Testis (tissue), 3 donors: ENCODE measurements around the gene TNFSF4. TPM values are rescaled to one million over a fixed set of nuclear protein-coding genes. Genes with fewer than 3 reads are reported as not detected.
A peak's percentile ranks its signal among the peaks of the same experiment; 100 is the strongest.

ENCODE experiments used
- DNase-seq: peaks from one replicate; pipeline ENCODE4 v3.0.0-alpha.2; 2019
- H3K27ac ChIP-seq, 2 donors: fragments of 200-600 bp; sonication (generic); one replicate each; pipeline ENCODE4 v1.5.1; 2019
- H3K27me3 ChIP-seq: fragments of 200-600 bp; sonication (generic); one replicate; pipeline ENCODE4 v1.5.1; 2019
- H3K36me3 ChIP-seq: fragments of 200-600 bp; sonication (generic); one replicate; pipeline ENCODE4 v1.5.1; 2017; ENCODE audit warnings: low read depth; ENCODE audit errors: missing control alignments
- H3K4me1 ChIP-seq: fragments of 200-600 bp; sonication (generic); one replicate; pipeline ENCODE4 v1.5.1; 2019
- H3K4me3 ChIP-seq, 2 donors: fragments of 200-600 bp; sonication (generic); one replicate each; pipeline ENCODE4 v1.5.1; 2017 to 2019
- H3K9me3 ChIP-seq: fragments of 200-600 bp; sonication (generic); one replicate; pipeline ENCODE4 v1.5.1; 2017
- POLR2A ChIP-seq: fragments of 450-650 bp; IDR thresholded peaks from one replicate; pipeline ENCODE4 v1.6.1; 2017; ENCODE audit warnings: antibody characterized with exemption, mild to moderate bottlenecking, moderate library complexity
- WGBS, 2 donors: methylation state at CpG; one replicate each; pipeline ENCODE4 v1.1.5; 2018; 5-methylcytosine and 5-hydroxymethylcytosine counted together
- intact Hi-C: fragments of 100-400 bp; cut with DNase I; formaldehyde crosslinking; loops from one replicate; pipeline ENCODE4 v1.15.1; 2023; ENCODE audit warnings: low total_unique reads
- polyA plus RNA-seq: library from polyadenylated mRNA; stranded (reverse); fragments of 350-450 nt; fragmentation: Illumina TruSeq; extraction: RNeasy Lipid Tissue Mini Kit (QIAGEN cat#74804); gene quantifications from one replicate; pipeline ENCODE4 v1.2.3, GENCODE V29; 2014; ENCODE audit warnings: low read depth, low replicate concordance; ENCODE audit not compliant: insufficient read depth
- total RNA-seq, 2 donors: library from RNA; depleted of rRNA; stranded (reverse); fragments of >200 nt; gene quantifications; one replicate each; pipeline ENCODE4 v1.2.3, GENCODE V29; 2016
- TF ChIP-seq, protein P1 (sequence below), 3 experiments: fragments of 450-650 bp in 2 of 3; fragments of 200-600 bp in 1 of 3; sonication (generic) in 1 of 3; IDR thresholded peaks; one replicate each; pipeline ENCODE4 v1.5.1; 2016 to 2019; ENCODE audit warnings: antibody characterized with exemption in 3 of 3, mild to moderate bottlenecking in 2 of 3, moderate library complexity in 1 of 3

TNFSF4 gene
- total and polyA plus RNA-seq, 3 donors from 2014 or later: 11.2 to 17.6 (median 11.5) TPM

DNA sequence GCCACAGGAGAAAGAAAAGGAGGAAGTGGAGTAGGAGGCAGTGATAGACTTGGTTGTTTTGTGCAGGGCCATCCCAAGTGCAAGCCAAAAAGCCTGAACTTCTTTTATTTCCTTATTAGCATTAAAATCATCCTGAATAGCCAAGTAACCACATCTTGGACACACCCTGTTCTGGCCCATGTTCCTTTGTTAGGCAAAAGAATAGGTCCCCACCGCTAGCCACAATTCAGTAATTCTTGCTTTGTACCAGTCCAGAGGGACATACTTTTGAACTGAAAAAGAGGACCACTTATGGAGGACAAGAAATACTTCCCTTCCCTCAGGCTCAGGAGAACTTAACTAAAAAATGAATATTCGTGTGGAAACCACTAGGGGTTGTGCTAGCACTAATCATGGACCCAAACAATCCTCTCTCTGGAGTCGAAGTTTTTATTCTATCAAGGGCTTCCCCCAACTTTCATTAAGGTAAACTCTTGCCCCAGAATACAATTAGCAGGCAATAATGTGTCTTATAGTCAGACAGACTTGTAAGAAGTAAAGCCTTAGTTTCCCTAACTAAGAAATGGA, 19.4 kb downstream of the TNFSF4 start:
- WGBS, 2 donors: 89 to 92% methylated on average over 3 of the region's 3 CpGs
- Histone ChIP-seq H3K4me1 (peaks cover 16% of the 10 kb centered on the region), H3K27me3 (no peaks in the 10 kb centered on the region), H3K36me3 (no peaks in the 10 kb centered on the region), H3K27ac (no peak overlapping the region), H3K4me3 (no peak overlapping the region), H3K9me3 (no peaks in the 10 kb centered on the region)
- TF ChIP-seq, protein P1, sequence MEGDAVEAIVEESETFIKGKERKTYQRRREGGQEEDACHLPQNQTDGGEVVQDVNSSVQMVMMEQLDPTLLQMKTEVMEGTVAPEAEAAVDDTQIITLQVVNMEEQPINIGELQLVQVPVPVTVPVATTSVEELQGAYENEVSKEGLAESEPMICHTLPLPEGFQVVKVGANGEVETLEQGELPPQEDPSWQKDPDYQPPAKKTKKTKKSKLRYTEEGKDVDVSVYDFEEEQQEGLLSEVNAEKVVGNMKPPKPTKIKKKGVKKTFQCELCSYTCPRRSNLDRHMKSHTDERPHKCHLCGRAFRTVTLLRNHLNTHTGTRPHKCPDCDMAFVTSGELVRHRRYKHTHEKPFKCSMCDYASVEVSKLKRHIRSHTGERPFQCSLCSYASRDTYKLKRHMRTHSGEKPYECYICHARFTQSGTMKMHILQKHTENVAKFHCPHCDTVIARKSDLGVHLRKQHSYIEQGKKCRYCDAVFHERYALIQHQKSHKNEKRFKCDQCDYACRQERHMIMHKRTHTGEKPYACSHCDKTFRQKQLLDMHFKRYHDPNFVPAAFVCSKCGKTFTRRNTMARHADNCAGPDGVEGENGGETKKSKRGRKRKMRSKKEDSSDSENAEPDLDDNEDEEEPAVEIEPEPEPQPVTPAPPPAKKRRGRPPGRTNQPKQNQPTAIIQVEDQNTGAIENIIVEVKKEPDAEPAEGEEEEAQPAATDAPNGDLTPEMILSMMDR (IDR thresholded peaks at IDR 0.05): no peak
- TF ChIP-seq POLR2A: no peak
- intact Hi-C loops: no loop called here
- no peak for DNase-seq

DNA sequence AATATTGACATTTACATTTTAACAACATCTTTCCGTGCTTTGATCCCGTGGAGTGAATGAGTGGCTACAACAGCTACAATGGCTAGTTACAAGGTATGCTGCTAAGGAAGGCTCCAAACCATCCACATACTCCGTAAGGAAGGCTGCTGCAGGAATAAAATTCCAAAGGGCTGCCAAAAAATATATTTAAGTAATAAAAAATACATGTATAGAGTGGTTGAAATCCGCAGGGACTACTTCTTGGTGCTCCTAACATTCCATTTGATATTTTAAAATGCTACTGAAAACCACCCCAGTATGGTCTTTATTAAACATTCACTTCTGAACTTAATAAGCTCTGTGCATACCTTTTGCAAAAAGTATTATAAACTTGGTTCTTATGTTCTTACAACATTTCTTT, 25.3 kb downstream of the TNFSF4 start:
- no peak for DNase-seq
- no peaks in the 10 kb centered on the region for H3K27me3 ChIP-seq
- no peaks in the 10 kb centered on the region for H3K9me3 ChIP-seq
- 68 to 95% methylated on average over 4 of the region's 4 CpGs for WGBS, 2 donors
- H3K4me1 ChIP-seq: no peaks in the 10 kb centered on the region
- no peak overlapping the region for H3K27ac ChIP-seq
- no peak for TF ChIP-seq POLR2A
- TF ChIP-seq, protein P1 (IDR thresholded peaks at IDR 0.05): no peak
- H3K36me3 ChIP-seq: no peaks in the 10 kb centered on the region
- no peak overlapping the region for H3K4me3 ChIP-seq
- intact Hi-C loops: no loop called here

DNA sequence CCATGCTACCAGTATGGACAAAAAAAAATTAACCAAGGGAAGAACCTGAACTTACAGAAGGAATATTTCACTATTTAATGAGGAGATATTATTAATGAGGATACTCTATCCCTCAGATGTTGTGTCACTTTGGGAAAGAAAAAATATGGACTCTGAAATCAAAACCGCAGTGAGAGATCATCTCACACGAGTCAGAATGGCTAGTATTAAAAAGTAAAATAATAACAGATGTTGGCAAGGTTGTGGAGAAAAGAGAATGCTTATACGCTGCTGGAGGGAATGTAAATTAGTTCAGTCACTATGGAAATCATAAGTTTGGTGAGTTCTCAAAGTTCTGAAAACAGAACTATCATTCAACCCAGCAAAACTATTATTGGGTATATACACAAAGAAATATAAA, 30.9 kb downstream of the TNFSF4 start:
- intact Hi-C loops: no loop called here
- Histone ChIP-seq H3K4me1 (no peaks in the 10 kb centered on the region), H3K27me3 (no peaks in the 10 kb centered on the region), H3K4me3 (no peak overlapping the region), H3K36me3 (no peaks in the 10 kb centered on the region), H3K27ac (no peak overlapping the region), H3K9me3 (no peaks in the 10 kb centered on the region)
- TF ChIP-seq POLR2A: no peak
- TF ChIP-seq, protein P1 (IDR thresholded peaks at IDR 0.05): no peak
- 89 to 94% methylated on average over 3 of the region's 3 CpGs for WGBS, 2 donors
- DNase-seq: no peak

DNA sequence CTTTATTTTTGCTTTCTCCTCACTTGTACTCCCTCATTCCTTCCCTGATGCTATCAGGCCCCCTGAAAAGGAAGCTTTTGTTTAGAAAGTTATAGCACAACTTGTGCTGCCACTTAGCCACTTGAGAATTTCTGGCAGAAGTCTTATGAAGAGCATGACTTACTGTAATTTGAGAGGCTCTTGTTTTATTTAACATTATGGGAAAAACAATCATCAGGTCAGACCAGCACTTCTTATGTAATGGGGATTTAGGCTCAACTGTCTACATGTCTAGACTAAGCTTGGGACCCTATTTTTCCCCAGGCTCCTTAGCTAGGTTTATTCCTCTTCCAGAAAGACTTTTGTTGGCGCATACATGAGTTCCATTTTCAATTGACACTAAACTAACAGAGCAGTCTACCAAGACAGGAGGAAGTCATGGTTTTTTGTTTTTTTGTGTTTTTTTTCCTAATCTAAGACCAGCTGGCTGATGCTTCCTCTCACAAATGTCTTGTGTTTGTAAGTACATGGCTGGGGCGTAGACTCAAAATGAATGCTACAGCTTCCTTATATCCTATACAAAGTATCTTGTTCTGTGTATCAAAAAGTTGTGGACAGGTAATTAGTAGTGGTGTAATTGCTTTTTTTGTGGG, 31.5 kb downstream of the TNFSF4 start:
- Histone ChIP-seq H3K27ac (no peak overlapping the region), H3K27me3 (no peaks in the 10 kb centered on the region), H3K4me1 (no peaks in the 10 kb centered on the region), H3K9me3 (no peaks in the 10 kb centered on the region), H3K4me3 (no peak overlapping the region), H3K36me3 (no peaks in the 10 kb centered on the region)
- TF ChIP-seq, protein P1 (IDR thresholded peaks at IDR 0.05): no peak
- TF ChIP-seq POLR2A: no peak
- WGBS, 2 donors: 84 to 95% methylated on average over 2 of the region's 2 CpGs
- intact Hi-C loops: no loop called here
- DNase-seq: peak; percentile 17

DNA sequence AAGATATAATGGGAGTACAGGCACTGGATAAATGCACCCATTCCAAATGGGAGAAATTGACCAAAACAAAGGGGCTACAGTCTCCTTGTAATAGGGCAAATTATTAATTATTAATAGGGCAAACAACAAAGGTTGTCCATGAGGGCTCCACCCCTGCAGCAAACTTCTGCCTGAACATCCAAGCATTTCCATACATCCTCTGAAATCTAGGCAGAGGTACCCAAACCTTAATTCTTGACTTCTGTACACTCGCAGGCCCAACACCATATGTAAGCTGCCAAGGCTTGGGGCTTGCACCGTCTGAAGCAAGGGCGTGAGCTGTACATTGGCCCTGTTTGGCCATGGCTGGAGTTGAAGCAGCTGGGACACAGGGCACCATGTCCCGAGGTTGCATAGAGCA, 33.7 kb downstream of the TNFSF4 start:
- no peak for TF ChIP-seq POLR2A
- TF ChIP-seq, protein P1 (IDR thresholded peaks at IDR 0.05): no peak
- no peak for DNase-seq
- H3K9me3 ChIP-seq: no peaks in the 10 kb centered on the region
- intact Hi-C loops: no loop called here
- H3K36me3 ChIP-seq: no peaks in the 10 kb centered on the region
- no peak overlapping the region for H3K4me3 ChIP-seq
- 80 to 96% methylated on average over 4 of the region's 4 CpGs for WGBS, 2 donors
- H3K27ac ChIP-seq: no peak overlapping the region
- no peaks in the 10 kb centered on the region for H3K4me1 ChIP-seq
- no peaks in the 10 kb centered on the region for H3K27me3 ChIP-seq
